SK-N-SH (cell line): ENCODE data around the gene GNS. TPM values are rescaled to one million over a fixed set of nuclear protein-coding genes. Genes with fewer than 3 reads are reported as not detected.

ENCODE experiments used
- CTCF ChIA-PET: fragments of 300-600, 350-600 bp; formaldehyde crosslinking; extraction: SDS; loops from one replicate; lab custom pipeline; 2021; lab: Yijun Ruan, JAX
- POLR2A ChIA-PET: fragments of 350-600 bp; sonication (Branson Sonifier 250); formaldehyde crosslinking; extraction: SDS; loops from one replicate; lab custom pipeline; 2020; ENCODE audit warnings: antibody characterized with exemption, inconsistent platforms; lab: Yijun Ruan, JAX
- DNase-seq: peaks from one replicate; pipeline ENCODE4 v3.0.0; 2012
- H2AFZ ChIP-seq: fragments of 200-600 bp; sonication (generic); 2 replicates; pipeline ENCODE4 v1.8.1; 2016; ENCODE audit warnings: antibody characterized with exemption, mild to moderate bottlenecking, low read depth
- H3F3A ChIP-seq: fragments of 200-600 bp; sonication (generic); replicated peaks from 2 replicates; pipeline ENCODE3; 2016; ENCODE audit warnings: antibody characterized with exemption, mild to moderate bottlenecking; ENCODE audit not compliant: insufficient read depth
- H3K27ac ChIP-seq, 2 experiments: fragments of 200-500 bp in 1 of 2; fragments of 200-600 bp in 1 of 2; sonication (Bioruptor generic) in 1 of 2; sonication (generic), shearing (Covaris generic) in 1 of 2; 2 replicates each; pipeline versions ENCODE4 v1.5.1 to v1.6.1; 2014 to 2016; ENCODE audit warnings: low read depth in 2 of 2, inconsistent platforms in 1 of 2, low read length in 1 of 2, mild to moderate bottlenecking in 1 of 2, mixed read lengths in 1 of 2
- H3K27me3 ChIP-seq: fragments of 200-600 bp; sonication (generic), shearing (Covaris generic); 2 replicates; pipeline ENCODE4 v1.6.1; 2016; ENCODE audit warnings: mixed run types; ENCODE audit not compliant: insufficient read depth
- H3K36me3 ChIP-seq, 2 experiments: fragments of 200-500 bp in 1 of 2; fragments of 200-600 bp in 1 of 2; sonication (Bioruptor generic) in 1 of 2; sonication (generic) in 1 of 2; replicated peaks in 1 of 2; 2 replicates each; pipeline versions ENCODE3 to v1.5.1; 2014 to 2016; ENCODE audit warnings: low read length in 1 of 2, mild to moderate bottlenecking in 1 of 2; ENCODE audit not compliant: insufficient read depth in 2 of 2, control insufficient read depth in 1 of 2
- H3K4me1 ChIP-seq, 2 experiments: fragments of 200-500 bp in 1 of 2; fragments of 200-600 bp in 1 of 2; sonication (Bioruptor generic) in 1 of 2; sonication (generic), shearing (Covaris generic) in 1 of 2; 2 replicates each; pipeline versions ENCODE4 v1.5.1 to v1.6.1; 2014 to 2016; ENCODE audit warnings: low read depth in 1 of 2, low read length in 1 of 2, mixed run types in 1 of 2; ENCODE audit not compliant: insufficient read depth in 2 of 2, control insufficient read depth in 1 of 2
- H3K4me2 ChIP-seq: fragments of 200-600 bp; sonication (generic), shearing (Covaris generic); 2 replicates; pipeline ENCODE4 v1.6.1; 2017; ENCODE audit warnings: mixed run types
- H3K4me3 ChIP-seq, 2 experiments: fragments of 200-500 bp in 1 of 2; fragments of 200-600 bp in 1 of 2; sonication (Bioruptor generic) in 1 of 2; sonication (generic), shearing (Covaris generic) in 1 of 2; 2 replicates each; pipeline versions ENCODE4 v1.5.1 to v1.8.1; 2014 to 2016; ENCODE audit warnings: low read depth in 2 of 2, inconsistent platforms in 1 of 2, low read length in 1 of 2, mild to moderate bottlenecking in 1 of 2, mixed read lengths in 1 of 2, moderate library complexity in 1 of 2
- H3K79me2 ChIP-seq: fragments of 200-600 bp; sonication (generic); 2 replicates; pipeline ENCODE4 v1.8.1; 2017; ENCODE audit warnings: mild to moderate bottlenecking; ENCODE audit not compliant: insufficient read depth
- H3K9ac ChIP-seq: fragments of 200-600 bp; sonication (generic); 2 replicates; pipeline ENCODE4 v1.6.1; 2017; ENCODE audit warnings: mixed run types
- H3K9me2 ChIP-seq: fragments of 200-600 bp; sonication (generic); 2 replicates; pipeline ENCODE4 v1.6.1; 2017; ENCODE audit warnings: mixed run types
- H3K9me3 ChIP-seq: fragments of 200-600 bp; sonication (generic); 2 replicates; pipeline ENCODE4 v1.6.1; 2017; ENCODE audit warnings: mixed run types, mild to moderate bottlenecking, moderate library complexity
- H4K20me1 ChIP-seq: fragments of 200-600 bp; sonication (generic); 2 replicates; pipeline ENCODE4 v1.6.1; 2017; ENCODE audit warnings: mild to moderate bottlenecking, mixed run types; ENCODE audit not compliant: insufficient read depth
- CHD2 ChIP-seq: fragments of 150-350 bp; IDR thresholded peaks from 2 replicates; pipeline ENCODE4 v1.6.1; 2018; ENCODE audit warnings: low read length; ENCODE audit not compliant: partially characterized antibody
- FOXJ3 ChIP-seq: sonication (generic); formaldehyde crosslinking; IDR thresholded peaks from 2 replicates; pipeline ENCODE4 v1.5.1; 2020; ENCODE audit warnings: mild to moderate bottlenecking, missing genetic modification reagents
- GABPA ChIP-seq: IDR thresholded peaks from 2 replicates; pipeline ENCODE4 v1.4.0; 2012; ENCODE audit warnings: low read depth, mild to moderate bottlenecking
- GATA2 ChIP-seq: sonication (generic); formaldehyde crosslinking; IDR thresholded peaks from 2 replicates; pipeline ENCODE4 v1.5.0; 2020; ENCODE audit warnings: mild to moderate bottlenecking, missing genetic modification reagents
- JUND ChIP-seq: IDR thresholded peaks from 2 replicates; pipeline ENCODE4 v1.4.0; 2012
- MEF2A ChIP-seq: IDR thresholded peaks from 2 replicates; pipeline ENCODE4 v1.4.0; 2012; ENCODE audit warnings: low read depth, borderline replicate concordance
- MXI1 ChIP-seq: IDR thresholded peaks from 2 replicates; pipeline ENCODE4 v1.6.1; 2012; ENCODE audit warnings: mild to moderate bottlenecking, low read depth, low read length, improper control_type of control experiment
- NRF1 ChIP-seq: IDR thresholded peaks from 2 replicates; pipeline ENCODE4 v1.6.1; 2012; ENCODE audit warnings: low read depth, mild to moderate bottlenecking, low read length
- RAD21 ChIP-seq: IDR thresholded peaks from 2 replicates; pipeline ENCODE4 v1.6.1; 2012; ENCODE audit warnings: mild to moderate bottlenecking, low read length
- RCOR1 ChIP-seq: fragments of 150-350 bp; IDR thresholded peaks from 2 replicates; pipeline ENCODE4 v1.6.1; 2017; ENCODE audit warnings: antibody characterized with exemption, low read length
- RFX5 ChIP-seq: IDR thresholded peaks from 2 replicates; pipeline ENCODE4 v1.6.1; 2012; ENCODE audit warnings: mild to moderate bottlenecking, improper control_type of control experiment, low read length
- SMC3 ChIP-seq: IDR thresholded peaks from 2 replicates; pipeline ENCODE4 v1.6.1; 2012; ENCODE audit warnings: low read depth, low read length, improper control_type of control experiment
- TCF12 ChIP-seq: IDR thresholded peaks from 2 replicates; pipeline ENCODE4 v1.4.0; 2012
- TEAD4 ChIP-seq: IDR thresholded peaks from 2 replicates; pipeline ENCODE4 v1.4.0; 2012; ENCODE audit warnings: mild to moderate bottlenecking, borderline replicate concordance; ENCODE audit not compliant: insufficient read depth
- USF1 ChIP-seq: IDR thresholded peaks from 2 replicates; pipeline ENCODE4 v1.4.0; 2012; ENCODE audit warnings: low read depth, borderline replicate concordance
- YY1 ChIP-seq: IDR thresholded peaks from 2 replicates; pipeline ENCODE4 v1.4.0; 2012; ENCODE audit warnings: low read depth, mild to moderate bottlenecking
- WGBS: methylation state at CpG from one replicate; pipeline ENCODE4 v1.1.6; 2017; ENCODE audit warnings: low lambda C conversion rate; 5-methylcytosine and 5-hydroxymethylcytosine counted together
- polyA plus RNA-seq, 3 experiments: library from polyadenylated mRNA; depleted of rRNA; stranded (reverse); fragments of >200 nt; gene quantifications; 2 replicates each; pipeline ENCODE4 v1.2.3, GENCODE V29; 2012
- TF ChIP-seq, protein P1 (sequence below): fragments of 150-350 bp; IDR thresholded peaks from 2 replicates; pipeline ENCODE4 v1.6.1; 2017; ENCODE audit warnings: antibody characterized with exemption, low read length, low read depth, borderline replicate concordance
- TF ChIP-seq, protein P2 (sequence below): IDR thresholded peaks from 2 replicates; pipeline ENCODE4 v1.4.0; 2012; ENCODE audit warnings: low read depth
- TF ChIP-seq, protein P3 (sequence below): IDR thresholded peaks from 2 replicates; pipeline ENCODE4 v1.4.0; 2012; ENCODE audit warnings: low read depth, borderline replicate concordance

Gene GNS
- polyA plus RNA-seq, 1 of the 3 experiments (the other 2 are of a cell fraction), result 74.8 TPM

GRCh38 chr12:64671681-64672080 lies 87.5 kb downstream of the GNS start:
- no peak for TF ChIP-seq RFX5
- no peak for TF ChIP-seq JUND
- no peak for TF ChIP-seq TEAD4
- no peak for TF ChIP-seq SMC3
- TF ChIP-seq, protein P1, sequence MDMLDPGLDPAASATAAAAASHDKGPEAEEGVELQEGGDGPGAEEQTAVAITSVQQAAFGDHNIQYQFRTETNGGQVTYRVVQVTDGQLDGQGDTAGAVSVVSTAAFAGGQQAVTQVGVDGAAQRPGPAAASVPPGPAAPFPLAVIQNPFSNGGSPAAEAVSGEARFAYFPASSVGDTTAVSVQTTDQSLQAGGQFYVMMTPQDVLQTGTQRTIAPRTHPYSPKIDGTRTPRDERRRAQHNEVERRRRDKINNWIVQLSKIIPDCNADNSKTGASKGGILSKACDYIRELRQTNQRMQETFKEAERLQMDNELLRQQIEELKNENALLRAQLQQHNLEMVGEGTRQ, result no peak
- no peak for TF ChIP-seq MEF2A
- TF ChIP-seq GABPA, result no peak
- no peak for TF ChIP-seq FOXJ3
- no peak for TF ChIP-seq USF1
- TF ChIP-seq, protein P2, sequence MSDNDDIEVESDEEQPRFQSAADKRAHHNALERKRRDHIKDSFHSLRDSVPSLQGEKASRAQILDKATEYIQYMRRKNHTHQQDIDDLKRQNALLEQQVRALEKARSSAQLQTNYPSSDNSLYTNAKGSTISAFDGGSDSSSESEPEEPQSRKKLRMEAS, result no peak
- TF ChIP-seq CHD2, result no peak
- TF ChIP-seq, protein P3, sequence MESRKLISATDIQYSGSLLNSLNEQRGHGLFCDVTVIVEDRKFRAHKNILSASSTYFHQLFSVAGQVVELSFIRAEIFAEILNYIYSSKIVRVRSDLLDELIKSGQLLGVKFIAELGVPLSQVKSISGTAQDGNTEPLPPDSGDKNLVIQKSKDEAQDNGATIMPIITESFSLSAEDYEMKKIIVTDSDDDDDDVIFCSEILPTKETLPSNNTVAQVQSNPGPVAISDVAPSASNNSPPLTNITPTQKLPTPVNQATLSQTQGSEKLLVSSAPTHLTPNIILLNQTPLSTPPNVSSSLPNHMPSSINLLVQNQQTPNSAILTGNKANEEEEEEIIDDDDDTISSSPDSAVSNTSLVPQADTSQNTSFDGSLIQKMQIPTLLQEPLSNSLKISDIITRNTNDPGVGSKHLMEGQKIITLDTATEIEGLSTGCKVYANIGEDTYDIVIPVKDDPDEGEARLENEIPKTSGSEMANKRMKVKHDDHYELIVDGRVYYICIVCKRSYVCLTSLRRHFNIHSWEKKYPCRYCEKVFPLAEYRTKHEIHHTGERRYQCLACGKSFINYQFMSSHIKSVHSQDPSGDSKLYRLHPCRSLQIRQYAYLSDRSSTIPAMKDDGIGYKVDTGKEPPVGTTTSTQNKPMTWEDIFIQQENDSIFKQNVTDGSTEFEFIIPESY, result no peak
- Histone ChIP-seq H3K36me3 (no peaks in the 10 kb centered on the region), H3F3A (no peaks in the 10 kb centered on the region), H3K27ac (peak overlapping the region in 1 of 2 experiments; percentile 56; a peak in 1 of 4 replicates), H3K9me2 (no peaks in the 10 kb centered on the region), H3K27me3 (no peaks in the 10 kb centered on the region), H3K4me2 (peak overlapping the region; percentile 40), H3K9me3 (no peaks in the 10 kb centered on the region), H4K20me1 (no peaks in the 10 kb centered on the region), H3K79me2 (peaks cover 74% of the 10 kb centered on the region), H3K4me3 (no peak overlapping the region), H2AFZ (no peak overlapping the region), H3K4me1 (peaks cover 57 to 64% of the 10 kb centered on the region in 2 experiments), H3K9ac (no peak overlapping the region)
- DNase-seq, result no peak
- ChIA-PET CTCF (interaction anchor here (1.7 kb wide), 1 partner anchor 122 kb away, joined by 6 read pairs; no protein-coding TSS in a partner anchor), POLR2A (interaction anchor here (1.1 kb wide), 1 partner anchor 37 kb away, joined by 3 read pairs; no protein-coding TSS in a partner anchor)
- 53% methylated on average over 4 of the region's 4 CpGs for WGBS

GRCh38 chr12:64670919-64671639 lies 88.1 kb downstream of the GNS start:
- Histone ChIP-seq H3K9ac (no peak overlapping the region), H3K27me3 (no peaks in the 10 kb centered on the region), H3K79me2 (peaks cover 72% of the 10 kb centered on the region), H3F3A (no peaks in the 10 kb centered on the region), H4K20me1 (no peaks in the 10 kb centered on the region), H3K4me3 (no peak overlapping the region), H2AFZ (no peak overlapping the region), H3K4me2 (peak overlapping the region; percentile 40), H3K36me3 (no peaks in the 10 kb centered on the region), H3K4me1 (peaks cover 59 to 66% of the 10 kb centered on the region in 2 experiments), H3K9me2 (no peaks in the 10 kb centered on the region), H3K27ac (peak overlapping the region in 1 of 2 experiments; percentile 48; a peak in 1 of 4 replicates), H3K9me3 (no peaks in the 10 kb centered on the region)
- 67% methylated on average over 8 of the region's 8 CpGs for WGBS
- no peak for DNase-seq
- ChIA-PET CTCF (interaction anchor here (1.7 kb wide), 1 partner anchor 121 kb away, joined by 6 read pairs; no protein-coding TSS in a partner anchor), POLR2A (interaction anchor here (1.1 kb wide), 1 partner anchor 37 kb away, joined by 3 read pairs; no protein-coding TSS in a partner anchor)
- no peak for TF ChIP-seq TEAD4
- no peak for TF ChIP-seq TCF12
- TF ChIP-seq GATA2 (CRISPR knock-in tag), result no peak
- TF ChIP-seq SMC3, result no peak
- TF ChIP-seq NRF1, result no peak
- no peak for TF ChIP-seq MXI1
- no peak for TF ChIP-seq RAD21
- no peak for TF ChIP-seq RCOR1
- TF ChIP-seq, protein P3, result no peak
- TF ChIP-seq MEF2A, result no peak
- TF ChIP-seq USF1, result no peak
- TF ChIP-seq YY1, result no peak
